ENCODE measurements around the gene ABHD6.

DNA sequence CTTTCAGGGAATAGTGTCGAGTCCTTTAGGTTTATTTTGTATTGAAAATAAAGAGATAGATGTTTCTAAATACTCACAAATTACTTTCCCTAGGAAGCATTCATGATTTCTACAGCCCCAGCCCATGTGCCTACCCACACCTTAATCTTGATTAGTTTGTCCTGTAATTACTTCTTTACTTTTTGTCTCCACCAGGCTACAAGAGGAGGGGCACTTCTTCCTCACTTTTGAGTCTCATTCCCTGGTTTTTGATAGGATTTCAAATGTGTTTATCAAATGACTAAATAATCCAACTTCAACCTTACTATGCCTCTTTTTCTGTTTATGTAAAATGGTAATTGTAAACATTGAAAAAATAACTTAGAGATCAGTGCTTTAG lies 96.9 kb downstream of the ABHD6 start:
- TF ChIP-seq, protein P1, sequence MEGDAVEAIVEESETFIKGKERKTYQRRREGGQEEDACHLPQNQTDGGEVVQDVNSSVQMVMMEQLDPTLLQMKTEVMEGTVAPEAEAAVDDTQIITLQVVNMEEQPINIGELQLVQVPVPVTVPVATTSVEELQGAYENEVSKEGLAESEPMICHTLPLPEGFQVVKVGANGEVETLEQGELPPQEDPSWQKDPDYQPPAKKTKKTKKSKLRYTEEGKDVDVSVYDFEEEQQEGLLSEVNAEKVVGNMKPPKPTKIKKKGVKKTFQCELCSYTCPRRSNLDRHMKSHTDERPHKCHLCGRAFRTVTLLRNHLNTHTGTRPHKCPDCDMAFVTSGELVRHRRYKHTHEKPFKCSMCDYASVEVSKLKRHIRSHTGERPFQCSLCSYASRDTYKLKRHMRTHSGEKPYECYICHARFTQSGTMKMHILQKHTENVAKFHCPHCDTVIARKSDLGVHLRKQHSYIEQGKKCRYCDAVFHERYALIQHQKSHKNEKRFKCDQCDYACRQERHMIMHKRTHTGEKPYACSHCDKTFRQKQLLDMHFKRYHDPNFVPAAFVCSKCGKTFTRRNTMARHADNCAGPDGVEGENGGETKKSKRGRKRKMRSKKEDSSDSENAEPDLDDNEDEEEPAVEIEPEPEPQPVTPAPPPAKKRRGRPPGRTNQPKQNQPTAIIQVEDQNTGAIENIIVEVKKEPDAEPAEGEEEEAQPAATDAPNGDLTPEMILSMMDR (IDR thresholded peaks at IDR 0.05 in 2 of 3, conservative IDR thresholded peaks at IDR 0.05 in 1 of 3; ENCODE audit: borderline replicate concordance in 1 of 3, insufficient read depth in 1 of 3, low read depth in 2 of 3, low read length in 2 of 3): no peak
- no peak for TF ChIP-seq POLR2A (IDR thresholded peaks at IDR 0.05; ENCODE audit: borderline replicate concordance, extremely low read depth, insufficient read depth, insufficient read length)
- TF ChIP-seq EZH2 (IDR thresholded peaks at IDR 0.05): no peak
- no peak for TF ChIP-seq POLR2AphosphoS5 (IDR thresholded peaks at IDR 0.05; ENCODE audit: low read depth, low read length)
- TF ChIP-seq RAD21 (IDR thresholded peaks at IDR 0.05; ENCODE audit: low read depth): no peak
- TF ChIP-seq EGR1 (IDR thresholded peaks at IDR 0.05; ENCODE audit: low read depth): no peak
- no peak for TF ChIP-seq ELF1 (IDR thresholded peaks at IDR 0.05; ENCODE audit: borderline replicate concordance, low read depth)
- no peak for TF ChIP-seq TCF7L2 (IDR thresholded peaks at IDR 0.05; ENCODE audit: borderline replicate concordance, extremely low read depth, insufficient read depth, insufficient read length)
- no peak for TF ChIP-seq ZNF274 (IDR thresholded peaks at IDR 0.05; ENCODE audit: low read depth, low read length)
